GM19467 (cell line): ENCODE results near the gene TBPL1.
"Not testable (repeated sequence)": the region's sequence is repeated elsewhere in the genome, so short reads cannot be mapped to it uniquely, and the experiment has no call there.

Source experiments
- ATAC-seq: cut with Tn5 transposase; IDR thresholded peaks from one replicate; pipeline ENCODE4 v1.9.1; 2021; ENCODE audit warnings: mild to moderate bottlenecking, moderate library complexity; ENCODE audit not compliant: unreplicated experiment

TBPL1 gene

DNA sequence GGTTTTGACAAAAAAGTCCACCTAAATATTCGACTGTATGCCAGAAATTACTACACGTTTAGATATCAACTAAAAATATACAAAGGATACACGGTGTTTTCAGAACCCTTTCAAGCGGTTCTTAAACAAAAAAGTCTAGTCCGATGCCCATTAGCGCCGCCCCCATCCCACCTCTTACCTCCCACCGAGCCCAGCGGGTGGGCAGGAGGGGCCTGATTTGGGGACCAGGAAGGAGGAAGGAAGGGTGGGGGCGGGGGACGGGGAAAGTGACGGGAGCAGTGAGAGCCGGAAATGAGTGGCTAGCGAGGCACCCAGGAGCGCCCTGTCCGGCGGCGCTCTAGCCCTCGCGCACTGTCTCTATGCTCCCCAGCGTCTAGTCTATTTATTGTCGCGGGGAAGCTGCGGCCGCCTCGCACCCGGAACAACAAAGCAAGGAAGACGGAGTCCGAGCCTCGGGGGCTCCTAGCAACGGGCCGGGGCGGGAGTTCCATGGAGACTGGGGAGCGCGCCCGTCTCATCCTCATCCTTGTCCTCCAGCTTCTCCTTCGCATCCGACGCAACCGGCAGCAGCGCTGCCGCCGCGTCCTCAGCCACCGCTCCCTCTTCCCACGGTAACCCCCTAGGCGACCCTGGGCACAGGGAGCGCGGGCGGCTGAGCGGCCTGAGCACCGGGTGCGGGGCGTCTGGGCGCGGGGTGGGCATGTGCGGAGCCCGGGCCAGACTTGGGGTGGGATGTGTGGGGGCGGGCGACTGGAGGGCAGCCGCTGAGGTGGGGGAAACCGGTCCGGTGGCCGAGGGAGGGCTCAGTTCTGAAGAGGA lies at the start of gene TBPL1:
Gene TBPL1, plus strand, starts transcription at position 410 of the 819 bp plus-strand sequence. CDS start 26,902 bp downstream, outside the sequence.
- ATAC-seq: peak; percentile 87

DNA sequence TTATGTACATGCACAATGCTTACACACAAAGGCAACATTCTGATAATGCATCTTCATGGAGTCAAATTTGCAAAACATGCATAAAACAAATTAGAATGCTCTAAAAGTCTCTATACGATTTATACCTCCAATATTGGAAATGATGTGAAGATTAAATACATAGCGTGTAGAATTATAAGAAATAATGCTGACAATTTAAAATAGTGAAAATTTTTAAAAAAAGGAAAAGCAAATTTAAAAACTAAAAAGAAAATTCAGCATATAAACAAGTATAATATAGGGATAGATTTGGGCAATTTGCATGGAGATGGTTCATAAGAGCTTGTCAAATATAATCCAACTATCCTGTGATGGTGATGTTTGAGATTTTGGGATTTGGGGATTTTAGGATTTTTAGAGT lies 49.2 kb upstream of the TBPL1 start:
- no peak for ATAC-seq

DNA sequence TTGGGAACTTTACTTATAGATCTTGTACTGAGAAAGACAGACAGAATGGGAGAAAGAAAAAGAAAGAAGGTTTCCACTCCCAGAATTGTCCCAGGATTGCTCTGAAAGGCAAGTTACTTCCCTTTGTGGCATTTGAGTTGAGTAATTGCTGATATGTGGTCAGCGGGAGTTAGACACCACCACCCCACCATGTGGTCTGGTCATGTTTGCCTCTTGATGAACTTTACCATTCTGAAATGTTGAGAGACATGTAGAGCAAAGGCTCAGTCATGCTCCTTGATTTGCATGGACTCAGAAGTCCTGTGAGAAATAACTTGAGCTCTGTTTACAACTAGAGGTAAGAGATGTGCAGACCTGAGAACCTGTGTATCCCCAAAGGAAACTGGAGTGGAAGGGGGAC lies 47.0 kb upstream of the TBPL1 start:
- no peak for ATAC-seq

DNA sequence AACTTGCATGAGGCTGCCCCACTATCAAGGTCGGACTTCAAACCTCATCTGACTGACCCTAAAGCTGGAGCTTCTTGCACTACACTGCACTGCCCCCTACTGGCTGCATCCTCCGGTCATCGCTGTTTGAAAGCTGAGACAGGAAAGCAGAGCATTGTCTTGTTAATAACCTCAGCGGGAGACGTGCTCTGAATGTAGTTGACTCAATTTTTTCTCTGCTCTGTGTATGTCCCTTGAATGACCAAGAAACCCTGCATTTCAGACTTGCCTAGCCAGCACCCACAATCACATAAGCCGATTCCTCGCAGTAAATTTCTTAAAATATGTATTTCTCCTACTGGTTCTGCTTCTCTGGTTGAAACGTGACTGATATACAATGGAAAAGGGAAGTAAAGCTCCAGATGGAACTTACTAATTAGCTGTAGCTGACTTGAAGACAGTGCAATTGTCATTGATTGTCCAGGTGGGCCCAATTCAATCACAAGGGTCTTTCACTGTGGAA lies 36.3 kb upstream of the TBPL1 start:
- peak; percentile 73 for ATAC-seq

DNA sequence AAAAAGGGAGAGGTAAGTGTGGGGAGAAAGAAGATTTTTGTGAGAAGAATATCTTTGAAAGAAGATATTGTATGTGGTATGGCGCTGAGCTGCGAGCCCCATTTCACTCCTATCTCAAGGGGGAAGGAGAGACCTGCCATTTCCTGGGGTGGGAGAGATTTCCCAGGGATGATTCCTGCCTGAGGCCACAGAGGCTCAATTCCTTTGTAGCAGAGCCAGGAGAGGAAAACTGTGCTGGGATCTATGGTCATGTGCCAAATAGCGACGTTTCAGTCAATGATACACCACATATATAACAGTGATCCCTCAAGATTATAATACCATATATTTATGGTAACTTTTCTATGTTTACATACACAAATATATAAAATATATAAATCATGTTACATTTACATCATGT lies 35.2 kb upstream of the TBPL1 start:
- no peak for ATAC-seq

DNA sequence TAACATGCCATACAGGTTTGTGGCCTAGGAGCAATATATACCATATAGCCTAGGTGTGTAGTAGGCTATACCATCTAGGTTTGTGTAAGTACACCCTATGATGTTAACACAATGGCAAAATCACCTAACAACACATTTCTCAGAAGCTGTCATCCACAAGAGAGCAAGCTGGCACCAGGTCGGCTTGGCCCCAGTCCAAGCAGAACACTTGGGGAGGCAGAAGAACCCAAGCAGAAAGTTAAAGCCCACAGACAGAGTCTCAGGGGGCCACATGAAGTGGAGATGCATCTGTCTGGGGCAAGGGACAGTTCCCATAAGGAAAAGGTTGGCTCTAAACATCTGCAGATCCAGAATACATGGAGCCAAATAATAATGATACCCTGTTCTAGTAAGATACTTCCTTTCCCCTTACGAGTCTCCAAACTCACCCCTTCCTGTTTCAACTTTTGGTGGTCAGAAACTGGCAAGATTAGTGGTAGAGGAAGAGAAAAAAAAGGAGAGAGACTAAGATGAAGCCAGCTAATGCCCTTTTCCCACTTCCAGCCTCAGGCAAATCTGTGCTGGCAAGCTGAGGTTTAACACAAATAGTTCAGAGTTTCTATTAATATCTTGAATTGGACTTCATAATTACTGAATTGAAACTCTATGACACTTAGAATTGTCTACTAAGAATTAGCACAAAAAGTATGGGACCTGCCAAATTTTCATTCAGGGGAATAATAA lies 34.7 kb upstream of the TBPL1 start:
- no peak for ATAC-seq

DNA sequence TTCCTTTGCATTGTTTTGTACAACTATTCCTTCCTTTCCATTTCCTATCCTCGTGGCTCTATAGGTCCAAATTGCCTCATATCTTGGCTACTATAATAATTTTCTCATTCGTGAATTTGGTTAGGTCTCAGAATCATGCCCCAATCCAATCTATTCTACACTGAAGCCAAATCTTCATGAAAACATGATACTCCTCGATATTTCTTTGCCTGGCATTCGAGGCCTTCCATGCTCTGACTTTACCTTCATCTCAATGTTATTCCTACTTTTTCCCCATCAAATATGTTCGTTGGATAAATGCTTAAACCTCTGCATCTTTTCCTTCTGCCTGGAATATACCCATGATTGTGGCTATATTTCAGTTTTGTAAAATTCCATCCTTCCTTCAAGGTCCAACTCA lies 33.7 kb upstream of the TBPL1 start:
- ATAC-seq: no peak

DNA sequence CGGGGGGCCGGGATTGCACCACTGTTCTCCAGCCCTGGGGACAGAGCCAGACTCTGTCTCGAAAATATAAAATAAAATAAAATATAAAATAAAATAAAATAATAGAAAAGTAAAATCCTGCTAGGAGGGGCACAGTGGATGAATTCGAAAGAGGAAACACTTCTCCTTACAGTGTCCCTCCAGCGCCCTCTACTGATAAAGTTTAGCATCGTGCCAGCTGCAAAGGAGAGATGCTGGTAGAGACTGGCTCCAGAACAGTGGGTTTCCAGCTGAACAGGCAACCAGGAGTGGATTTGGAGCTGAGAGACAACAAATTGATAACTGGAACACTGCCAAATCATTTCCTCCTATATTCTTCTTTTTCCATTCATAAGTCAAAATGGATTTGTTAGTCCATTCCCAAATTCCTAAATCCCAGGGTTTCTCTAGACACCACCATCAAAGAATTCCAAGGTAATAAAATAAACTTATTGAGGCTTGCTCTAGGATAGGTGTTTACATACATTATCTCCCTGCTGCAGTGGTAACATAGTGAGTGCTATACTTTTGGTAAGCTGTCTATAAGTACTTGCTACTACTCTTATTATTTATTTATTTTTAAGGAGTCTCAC lies 31.7 kb upstream of the TBPL1 start:
- ATAC-seq: peak; percentile 45

DNA sequence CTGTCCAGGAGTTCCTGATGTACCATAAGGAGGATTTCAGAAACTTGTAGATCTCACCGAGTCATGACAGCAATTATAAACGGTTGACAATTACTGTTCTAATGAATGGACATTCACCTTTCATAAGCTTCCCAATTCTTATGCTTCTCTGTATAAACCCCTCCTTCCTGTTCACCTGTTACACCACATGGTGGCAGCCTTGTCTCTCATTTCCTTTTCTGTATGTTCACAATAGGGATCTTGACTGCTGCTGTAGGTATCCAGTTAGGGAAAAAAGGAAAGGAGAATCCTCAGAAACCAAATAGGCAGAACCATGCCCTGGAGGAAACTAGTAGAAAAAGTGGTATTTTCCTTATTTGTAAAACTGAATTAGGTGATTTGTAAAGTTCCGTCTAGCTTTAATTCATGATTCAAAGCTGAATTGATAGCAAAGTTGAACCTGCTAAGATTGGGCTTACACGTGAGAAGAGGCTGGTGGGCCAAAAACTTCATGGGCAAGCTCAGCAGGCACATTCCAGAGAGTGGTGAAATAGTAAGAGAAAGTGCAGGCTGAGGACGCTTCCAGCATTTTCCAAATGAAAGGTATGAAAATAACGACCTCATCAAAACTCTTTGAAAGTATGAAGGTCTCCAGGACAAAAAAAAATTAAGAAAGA lies 29.0 kb upstream of the TBPL1 start:
- ATAC-seq: peak; percentile 74

DNA sequence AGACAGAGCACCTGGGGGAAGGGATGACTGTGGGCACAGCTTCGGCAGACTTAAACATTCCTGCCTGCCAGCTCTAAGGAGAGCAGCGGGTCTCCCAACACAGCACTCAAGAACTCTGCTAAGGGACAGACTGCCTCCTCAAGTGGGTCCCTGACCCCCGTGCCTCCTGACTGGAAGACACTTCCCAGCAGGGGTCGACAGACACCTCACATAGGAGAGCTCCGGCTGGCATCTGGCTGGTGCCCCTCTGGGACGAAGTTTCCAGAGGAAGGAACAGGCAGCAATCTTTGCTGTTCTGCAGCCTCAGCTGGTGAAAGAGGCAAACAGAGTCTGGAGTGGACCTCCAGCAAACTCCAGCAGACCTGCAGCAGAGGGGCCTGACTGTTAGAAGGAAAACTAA lies 21.8 kb upstream of the TBPL1 start:
- ATAC-seq: not testable (repeated sequence)

DNA sequence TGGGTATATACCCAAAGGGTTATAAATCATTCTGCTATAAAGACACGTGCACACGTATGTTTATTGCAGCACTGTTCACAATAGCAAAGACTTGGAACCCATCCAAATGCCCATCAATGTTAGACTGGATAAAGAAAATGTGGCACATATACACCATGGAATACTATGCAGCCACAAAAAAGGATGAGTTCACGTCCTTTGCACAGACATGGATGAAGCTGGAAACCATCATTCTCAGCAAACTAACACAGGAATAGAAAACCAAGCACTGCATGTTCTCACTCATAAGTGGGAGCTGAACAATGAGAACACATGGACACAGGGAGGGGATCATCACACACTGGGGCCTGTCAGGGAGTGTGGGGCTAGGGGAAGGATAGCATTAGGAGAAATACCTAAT lies 16.7 kb upstream of the TBPL1 start:
- ATAC-seq: not testable (repeated sequence)

DNA sequence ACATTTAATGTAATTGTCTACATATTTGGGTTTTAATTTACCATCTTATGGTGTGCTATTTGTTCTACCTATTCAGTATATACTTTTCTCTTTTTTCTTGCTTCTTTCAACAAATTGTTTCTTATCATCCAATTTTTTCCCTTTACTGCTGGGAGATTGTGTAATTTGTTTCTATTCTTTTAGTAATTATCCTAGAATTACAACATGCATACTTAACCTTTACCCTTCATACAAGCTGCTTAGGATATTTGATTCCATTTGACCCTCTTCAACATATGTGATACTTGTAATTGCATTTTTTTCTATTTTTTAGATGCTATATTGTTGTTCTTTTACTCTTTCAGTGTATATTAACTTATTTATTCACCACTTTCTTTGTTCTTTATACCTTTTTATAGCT lies 15.1 kb upstream of the TBPL1 start:
- ATAC-seq: no peak

DNA sequence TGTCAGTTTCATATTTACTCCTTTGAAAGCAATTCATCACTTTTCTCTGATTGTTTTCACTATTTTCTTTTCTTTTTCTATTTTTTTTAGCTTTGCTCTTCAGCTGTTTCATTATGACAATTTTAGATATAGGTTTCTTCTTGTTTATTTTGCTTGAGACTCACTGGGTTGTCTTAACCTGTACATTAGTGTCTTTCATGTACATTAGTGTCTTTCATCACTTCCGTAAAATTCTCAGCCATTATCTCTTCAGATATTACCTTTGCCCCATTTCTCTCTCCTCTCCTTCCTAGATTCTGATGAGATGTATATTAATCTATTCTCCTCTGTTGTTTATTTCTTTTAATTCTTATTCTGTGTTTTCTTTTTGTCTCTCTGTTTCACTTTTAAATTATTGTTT lies 14.5 kb upstream of the TBPL1 start:
- no peak for ATAC-seq

DNA sequence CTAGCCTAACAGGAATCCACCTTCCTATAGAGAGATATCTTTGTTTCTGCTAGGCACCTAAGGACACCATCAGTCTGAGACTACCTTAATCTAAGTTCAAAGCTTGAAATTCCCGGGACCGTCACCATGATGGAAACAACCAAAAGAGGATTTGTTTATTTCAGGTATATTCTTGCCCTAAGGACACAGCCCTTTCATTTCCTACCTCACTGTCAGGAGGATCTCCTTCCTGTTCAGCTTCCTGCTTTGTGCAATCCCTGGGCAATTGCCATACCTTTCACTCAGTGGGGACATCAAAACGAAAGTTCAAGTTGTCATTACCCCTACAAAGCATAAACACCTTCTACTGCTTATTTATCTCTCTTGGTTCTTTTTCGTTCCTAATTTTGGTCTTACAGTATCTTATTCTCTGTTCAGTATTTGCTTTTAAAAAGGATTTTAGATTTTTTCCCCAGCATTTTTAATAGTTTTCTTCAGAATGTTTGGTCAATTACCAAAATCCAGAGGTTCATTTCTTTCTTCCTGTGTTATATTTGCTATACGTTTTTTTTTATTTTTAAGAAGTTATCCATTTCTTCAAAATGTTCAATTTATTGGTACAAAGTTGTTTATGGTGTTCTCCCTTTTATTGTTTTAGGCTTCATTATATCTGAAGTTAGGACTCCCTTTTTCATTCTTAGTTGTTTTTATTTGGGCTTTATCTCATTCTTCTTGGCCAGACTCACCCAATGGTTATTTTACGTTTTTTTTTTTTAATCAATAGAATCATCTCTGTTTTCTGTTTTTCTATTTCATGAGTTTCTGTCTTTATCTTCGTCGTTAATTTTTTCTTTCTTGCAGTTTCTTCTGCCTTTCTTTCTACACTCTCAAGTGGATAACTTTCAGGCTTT lies 13.0 kb upstream of the TBPL1 start:
- no peak for ATAC-seq

DNA sequence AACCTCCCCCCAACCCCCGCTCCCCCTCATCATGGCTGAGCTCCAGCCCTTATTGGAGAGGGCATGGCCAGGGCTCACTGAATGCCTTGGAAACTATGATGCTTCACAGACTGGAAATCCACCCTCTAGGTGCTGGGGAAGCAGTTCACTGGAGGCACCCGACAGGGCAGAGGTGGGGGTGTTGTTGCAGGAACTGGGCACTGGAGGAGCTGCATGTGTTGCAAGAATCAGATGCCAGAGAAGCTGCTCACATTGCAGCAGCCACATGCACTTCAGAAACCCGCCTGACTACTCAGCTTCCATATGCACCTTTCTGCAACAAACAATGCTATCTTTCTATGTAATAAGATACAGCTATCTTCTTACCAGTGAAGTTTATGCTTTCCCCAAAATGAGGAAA lies 7.9 kb upstream of the TBPL1 start:
- no peak for ATAC-seq

DNA sequence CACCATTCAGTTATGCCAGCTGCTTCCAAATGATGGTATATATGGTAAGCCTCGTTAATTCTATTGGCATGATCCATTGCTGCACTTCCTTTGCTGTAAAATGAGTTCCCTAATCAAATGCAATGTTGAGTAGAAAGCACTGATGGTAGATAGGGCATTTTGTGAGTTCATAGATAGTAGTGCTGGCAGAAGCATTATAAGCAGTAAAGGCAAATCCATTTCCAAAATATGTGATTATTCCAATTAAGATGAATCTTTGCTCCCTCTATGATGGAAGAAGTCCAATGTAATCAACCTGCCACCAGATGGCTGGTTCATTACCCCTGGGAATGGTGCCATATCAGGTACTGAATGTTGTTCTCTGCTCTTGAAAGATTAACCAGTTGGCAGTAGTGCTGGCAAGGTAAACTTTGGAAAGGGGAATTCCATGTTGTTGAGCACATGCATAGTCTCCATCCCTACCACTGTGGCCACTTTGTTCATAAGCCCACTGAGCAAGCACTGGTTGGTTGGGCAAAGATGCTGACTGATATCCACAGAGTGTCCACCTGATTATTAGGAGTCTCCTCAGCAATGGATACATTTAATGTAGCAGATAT lies 5.6 kb upstream of the TBPL1 start:
- no peak for ATAC-seq

DNA sequence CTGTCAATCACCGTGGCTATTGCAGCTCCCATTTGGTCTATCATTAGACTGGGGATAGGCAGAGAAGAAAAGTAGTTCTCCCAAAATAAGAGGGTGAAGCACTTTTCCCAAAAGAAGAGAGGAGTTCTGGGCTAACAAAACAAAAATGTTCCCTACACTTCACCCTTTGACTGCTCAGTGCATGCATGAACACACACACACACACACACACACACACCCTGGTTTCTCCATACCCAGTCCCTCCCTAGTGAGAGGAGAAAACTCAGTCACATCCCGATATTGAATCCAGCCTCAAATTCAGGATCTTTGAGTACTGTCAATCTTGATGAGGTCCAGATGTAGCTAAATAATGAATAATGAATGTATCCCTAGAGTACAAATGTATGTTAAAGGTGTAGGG lies 4.6 kb upstream of the TBPL1 start:
- ATAC-seq: no peak

DNA sequence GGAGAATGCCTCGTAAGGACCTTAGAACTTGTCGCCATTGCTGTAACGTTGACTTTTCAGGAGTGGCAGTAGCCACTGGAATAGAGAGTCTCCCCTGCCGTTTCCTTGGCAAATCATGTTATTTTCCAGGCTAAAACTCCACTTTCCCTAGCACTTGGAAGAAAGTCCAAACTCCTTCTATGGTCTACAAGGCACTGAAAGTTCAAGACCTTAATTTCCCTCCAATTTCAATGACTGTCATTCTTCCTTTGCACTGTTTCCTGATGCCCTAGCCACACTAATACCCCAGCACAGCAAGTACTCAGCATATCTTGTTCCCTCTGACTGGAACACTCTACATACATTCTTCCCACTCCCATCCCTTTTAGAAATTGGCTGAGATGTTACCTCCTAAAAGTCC lies 1.8 kb upstream of the TBPL1 start:
- no peak for ATAC-seq

DNA sequence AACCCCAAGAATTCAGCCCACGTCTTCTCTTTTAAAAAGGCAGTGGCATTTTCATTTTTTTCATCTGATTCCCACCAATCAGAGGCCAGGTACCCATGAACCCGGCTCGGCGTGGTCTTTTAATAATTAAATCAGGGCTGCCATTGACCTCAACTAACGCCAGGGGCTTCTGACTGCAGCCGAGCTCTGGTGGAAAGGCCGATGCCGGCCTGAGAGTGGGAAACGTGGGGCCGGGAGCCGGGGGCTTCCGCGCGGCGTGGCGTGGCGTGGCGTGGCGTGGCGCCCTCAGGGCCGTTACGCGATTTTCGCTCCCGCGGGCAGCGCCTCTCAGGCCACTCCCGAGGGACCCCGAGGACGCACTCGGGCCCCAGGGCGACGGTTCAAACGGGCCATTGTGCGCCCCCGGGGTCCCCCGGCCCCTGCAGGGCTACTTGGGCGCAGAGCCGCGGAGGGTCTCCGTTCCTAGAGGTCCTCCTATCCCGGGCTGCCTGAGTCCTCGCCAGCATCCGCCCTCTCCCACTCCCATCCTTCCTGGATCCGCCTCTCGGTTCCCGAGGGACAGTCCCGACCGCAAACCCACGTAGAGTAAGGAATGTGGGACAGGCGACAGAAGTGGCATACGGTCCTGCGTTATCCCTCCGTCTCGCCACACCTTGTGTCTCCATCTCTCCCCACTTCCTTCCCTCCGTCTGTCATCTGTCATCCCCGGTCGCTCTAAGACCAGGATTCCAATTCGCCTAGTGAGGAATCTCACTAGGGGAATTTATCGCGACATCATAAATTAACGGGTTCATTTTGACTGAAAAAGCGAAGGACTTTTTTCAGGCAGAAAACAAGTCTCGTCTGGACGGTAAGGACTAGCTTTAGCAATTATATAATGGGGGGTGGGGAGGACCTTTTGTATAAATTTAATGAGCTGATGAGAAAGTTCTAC lies 876 bp upstream of the TBPL1 start:
- ATAC-seq: peak; percentile 65
